ENCODE data around the gene PRELID2.
A peak's percentile ranks its signal among the peaks of the same experiment; 100 is the strongest.
"Not testable (repeated sequence)": the region's sequence is repeated elsewhere in the genome, so short reads cannot be mapped to it uniquely, and the experiment has no call there.

Gene PRELID2

GRCh38 chr5:145855763-145856267 lies 20.7 kb upstream of the PRELID2 start:
- Histone ChIP-seq H3K36me3 (ENCODE audit: insufficient read depth, low read depth, low read length) (no peaks in the 10 kb centered on the region), H3K27ac (ENCODE audit: low read length) (no peak overlapping the region), H3K4me3 (ENCODE audit: low read length) (peak overlapping the region; percentile 67), H3K9me3 (ENCODE audit: insufficient read depth, low read depth, low read length) (no peaks in the 10 kb centered on the region), H3K27me3 (ENCODE audit: insufficient read depth, low read length) (no peaks in the 10 kb centered on the region), H3K4me1 (ENCODE audit: insufficient read depth, low read length) (peaks cover 10% of the 10 kb centered on the region; the same call in 1 of the 2 replicates), H3K9ac (ENCODE audit: low read depth, low read length) (peak overlapping the region; percentile 67; the same call in 1 of the 2 replicates)

DNA sequence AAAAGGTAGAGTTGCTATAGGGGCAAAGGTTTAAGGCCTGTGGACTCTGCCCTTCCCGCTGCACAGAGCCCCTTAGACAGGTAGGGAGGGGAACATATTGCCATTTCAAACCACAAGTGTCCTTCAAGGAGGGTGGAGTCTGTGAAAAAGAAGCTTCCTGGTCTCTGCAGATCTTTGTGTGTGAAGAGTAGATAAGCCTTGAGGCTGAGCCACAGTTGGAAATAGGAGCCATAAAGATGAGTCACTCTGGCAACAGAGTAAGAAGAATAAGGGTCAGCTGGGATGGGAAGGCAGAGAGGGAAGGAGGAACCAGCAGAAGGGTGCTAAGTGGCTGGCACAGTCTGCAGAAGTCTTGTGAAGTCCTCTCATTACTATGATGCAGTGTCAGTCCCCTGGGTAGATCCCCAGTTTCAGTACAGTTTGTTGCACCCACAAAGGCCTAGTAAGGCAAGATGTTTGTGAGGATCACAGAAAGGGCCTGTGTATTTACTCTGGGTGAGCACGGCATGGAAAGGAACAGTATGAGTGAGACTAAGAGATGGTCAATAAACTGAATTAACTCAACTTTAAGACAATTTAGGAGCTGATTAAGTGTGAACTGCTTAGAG lies 19.6 kb upstream of the PRELID2 start:
- H3K4me1 ChIP-seq (ENCODE audit: insufficient read depth, low read length) = peaks cover 10% of the 10 kb centered on the region; the same call in 1 of the 2 replicates
- H3K36me3 ChIP-seq (ENCODE audit: insufficient read depth, low read depth, low read length) = no peaks in the 10 kb centered on the region
- no peaks in the 10 kb centered on the region for H3K9me3 ChIP-seq (ENCODE audit: insufficient read depth, low read depth, low read length)
- H3K9ac ChIP-seq (ENCODE audit: low read depth, low read length) = no peak overlapping the region
- no peak overlapping the region for H3K4me3 ChIP-seq (ENCODE audit: low read length)
- no peaks in the 10 kb centered on the region for H3K27me3 ChIP-seq (ENCODE audit: insufficient read depth, low read length)
- no peak overlapping the region for H3K27ac ChIP-seq (ENCODE audit: low read length)

GRCh38 chr5:145853781-145854376 lies 18.7 kb upstream of the PRELID2 start:
- H3K4me3 ChIP-seq (ENCODE audit: low read length) = no peak overlapping the region
- no peaks in the 10 kb centered on the region for H3K36me3 ChIP-seq (ENCODE audit: insufficient read depth, low read depth, low read length)
- H3K9me3 ChIP-seq (ENCODE audit: insufficient read depth, low read depth, low read length) = no peaks in the 10 kb centered on the region
- no peaks in the 10 kb centered on the region for H3K27me3 ChIP-seq (ENCODE audit: insufficient read depth, low read length)
- peaks cover 10% of the 10 kb centered on the region; the same call in 1 of the 2 replicates for H3K4me1 ChIP-seq (ENCODE audit: insufficient read depth, low read length)
- no peak overlapping the region for H3K27ac ChIP-seq (ENCODE audit: low read length)
- H3K9ac ChIP-seq (ENCODE audit: low read depth, low read length) = no peak overlapping the region

DNA sequence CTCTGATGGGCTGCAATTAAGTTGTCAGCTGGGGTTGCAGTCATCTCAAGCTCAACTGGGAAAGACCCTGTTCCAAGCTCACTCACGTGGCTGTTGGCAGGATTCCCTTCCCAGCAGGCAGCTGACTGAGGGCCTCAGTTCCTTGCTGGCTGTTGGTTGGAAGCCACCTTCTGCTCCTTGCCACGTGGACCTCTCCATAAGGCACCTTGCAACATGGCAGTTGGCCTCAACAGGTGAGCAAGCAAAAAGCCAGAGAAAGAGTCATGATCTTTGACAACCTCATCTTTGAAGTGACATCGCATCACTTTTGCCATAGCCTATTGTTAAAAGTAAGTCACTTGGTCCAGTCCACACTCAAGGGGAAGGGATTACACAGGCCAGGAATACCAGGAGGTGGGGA lies 17.8 kb upstream of the PRELID2 start:
- Histone ChIP-seq H3K9me3 (ENCODE audit: insufficient read depth, low read depth, low read length) (no peaks in the 10 kb centered on the region), H3K27me3 (ENCODE audit: insufficient read depth, low read length) (no peaks in the 10 kb centered on the region), H3K4me3 (ENCODE audit: low read length) (no peak overlapping the region), H3K36me3 (ENCODE audit: insufficient read depth, low read depth, low read length) (no peaks in the 10 kb centered on the region), H3K9ac (ENCODE audit: low read depth, low read length) (no peak overlapping the region), H3K4me1 (ENCODE audit: insufficient read depth, low read length) (peaks cover 10% of the 10 kb centered on the region; the same call in 1 of the 2 replicates), H3K27ac (ENCODE audit: low read length) (no peak overlapping the region)

DNA sequence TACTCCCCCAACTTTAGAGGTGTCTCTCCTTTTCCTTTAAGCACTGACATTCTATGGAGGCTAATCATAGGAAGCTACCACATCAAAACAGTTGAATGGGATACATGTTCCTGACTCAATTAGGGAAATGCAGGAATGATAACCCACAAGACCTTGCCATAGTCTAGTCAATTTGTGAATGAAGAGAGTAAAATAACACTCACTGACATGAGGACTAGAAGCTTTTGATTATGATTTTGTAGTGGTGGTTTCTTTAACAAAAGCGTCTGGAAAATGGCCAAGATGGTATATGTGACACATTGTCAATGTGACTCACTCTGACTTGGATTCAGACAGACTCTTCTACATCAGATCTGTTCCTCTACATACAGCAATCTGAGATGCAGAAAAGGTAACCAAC lies 13.7 kb upstream of the PRELID2 start:
- H3K4me1 ChIP-seq (ENCODE audit: insufficient read depth, low read length) = no peaks in the 10 kb centered on the region
- H3K9me3 ChIP-seq (ENCODE audit: insufficient read depth, low read depth, low read length) = no peaks in the 10 kb centered on the region
- H3K36me3 ChIP-seq (ENCODE audit: insufficient read depth, low read depth, low read length) = no peaks in the 10 kb centered on the region
- H3K27ac ChIP-seq (ENCODE audit: low read length) = no peak overlapping the region
- H3K4me3 ChIP-seq (ENCODE audit: low read length) = no peak overlapping the region
- no peaks in the 10 kb centered on the region for H3K27me3 ChIP-seq (ENCODE audit: insufficient read depth, low read length)
- no peak overlapping the region for H3K9ac ChIP-seq (ENCODE audit: low read depth, low read length)

GRCh38 chr5:145847499-145848497 lies 12.7 kb upstream of the PRELID2 start:
- no peak overlapping the region for H3K4me3 ChIP-seq (ENCODE audit: low read length)
- no peaks in the 10 kb centered on the region for H3K9me3 ChIP-seq (ENCODE audit: insufficient read depth, low read depth, low read length)
- no peaks in the 10 kb centered on the region for H3K36me3 ChIP-seq (ENCODE audit: insufficient read depth, low read depth, low read length)
- H3K27ac ChIP-seq (ENCODE audit: low read length) = no peak overlapping the region
- no peaks in the 10 kb centered on the region for H3K27me3 ChIP-seq (ENCODE audit: insufficient read depth, low read length)
- H3K4me1 ChIP-seq (ENCODE audit: insufficient read depth, low read length) = no peaks in the 10 kb centered on the region
- H3K9ac ChIP-seq (ENCODE audit: low read depth, low read length) = no peak overlapping the region

- no peak overlapping the region for H3K27ac ChIP-seq (ENCODE audit: low read length)
- H3K9me3 ChIP-seq (ENCODE audit: insufficient read depth, low read depth, low read length) = no peaks in the 10 kb centered on the region
- H3K4me1 ChIP-seq (ENCODE audit: insufficient read depth, low read length) = no peaks in the 10 kb centered on the region
- H3K4me3 ChIP-seq (ENCODE audit: low read length) = no peak overlapping the region
- no peaks in the 10 kb centered on the region for H3K36me3 ChIP-seq (ENCODE audit: insufficient read depth, low read depth, low read length)
- no peaks in the 10 kb centered on the region for H3K27me3 ChIP-seq (ENCODE audit: insufficient read depth, low read length)
- no peak overlapping the region for H3K9ac ChIP-seq (ENCODE audit: low read depth, low read length)
Observed at GRCh38 chr5:145846081-145846480, 10.9 kb upstream of the PRELID2 start.

DNA sequence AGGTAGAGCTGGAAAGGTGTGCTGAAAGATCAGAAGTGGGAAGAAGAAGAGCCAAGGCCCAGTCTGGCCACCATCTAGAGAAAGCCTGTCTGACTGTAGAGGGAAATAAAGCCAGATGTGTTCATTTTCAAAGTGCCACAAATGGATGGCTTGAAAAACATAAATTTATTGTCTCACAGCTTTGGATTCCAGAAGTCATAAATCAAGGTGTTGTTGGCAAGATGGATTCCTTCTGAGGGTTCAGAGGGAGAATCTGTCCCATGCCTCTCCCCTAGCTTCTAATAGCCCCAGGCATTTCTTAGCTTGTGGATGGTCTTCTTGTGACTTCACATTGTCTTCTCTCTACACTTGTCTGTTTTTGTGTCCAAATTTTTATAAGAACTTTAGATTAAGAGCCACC lies 6.2 kb upstream of the PRELID2 start:
- H3K27me3 ChIP-seq (ENCODE audit: insufficient read depth, low read length) = peaks cover 4% of the 10 kb centered on the region
- no peak overlapping the region for H3K9ac ChIP-seq (ENCODE audit: low read depth, low read length)
- no peaks in the 10 kb centered on the region for H3K9me3 ChIP-seq (ENCODE audit: insufficient read depth, low read depth, low read length)
- H3K36me3 ChIP-seq (ENCODE audit: insufficient read depth, low read depth, low read length) = no peaks in the 10 kb centered on the region
- H3K4me1 ChIP-seq (ENCODE audit: insufficient read depth, low read length) = no peaks in the 10 kb centered on the region
- no peak overlapping the region for H3K4me3 ChIP-seq (ENCODE audit: low read length)
- no peak overlapping the region for H3K27ac ChIP-seq (ENCODE audit: low read length)

GRCh38 chr5:145840458-145841132 lies 5.5 kb upstream of the PRELID2 start:
- Histone ChIP-seq H3K4me3 (ENCODE audit: low read length) (no peak overlapping the region), H3K9ac (ENCODE audit: low read depth, low read length) (no peak overlapping the region), H3K9me3 (ENCODE audit: insufficient read depth, low read depth, low read length) (no peaks in the 10 kb centered on the region), H3K36me3 (ENCODE audit: insufficient read depth, low read depth, low read length) (no peaks in the 10 kb centered on the region), H3K27ac (ENCODE audit: low read length) (no peak overlapping the region), H3K27me3 (ENCODE audit: insufficient read depth, low read length) (peaks cover 11% of the 10 kb centered on the region), H3K4me1 (ENCODE audit: insufficient read depth, low read length) (no peaks in the 10 kb centered on the region)

- Histone ChIP-seq H3K4me1 (ENCODE audit: insufficient read depth, low read length) (no peaks in the 10 kb centered on the region), H3K9me3 (ENCODE audit: insufficient read depth, low read depth, low read length) (no peaks in the 10 kb centered on the region), H3K27ac (ENCODE audit: low read length) (no peak overlapping the region), H3K4me3 (ENCODE audit: low read length) (no peak overlapping the region), H3K36me3 (ENCODE audit: insufficient read depth, low read depth, low read length) (no peaks in the 10 kb centered on the region), H3K9ac (ENCODE audit: low read depth, low read length) (no peak overlapping the region), H3K27me3 (ENCODE audit: insufficient read depth, low read length) (peaks cover 34% of the 10 kb centered on the region)
Observed at GRCh38 chr5:145838276-145838675, 3.1 kb upstream of the PRELID2 start.

GRCh38 chr5:145836241-145836640 lies 1.1 kb upstream of the PRELID2 start:
- H3K4me3 ChIP-seq (ENCODE audit: low read length) = not testable (repeated sequence)

More at GRCh38 chr5:145836241-145836640, 1.1 kb upstream of the PRELID2 start:
- not testable (repeated sequence) for H3K36me3 ChIP-seq (ENCODE audit: insufficient read depth, low read depth, low read length); H3K9ac ChIP-seq (ENCODE audit: low read depth, low read length); H3K9me3 ChIP-seq (ENCODE audit: insufficient read depth, low read depth, low read length); H3K4me1 ChIP-seq (ENCODE audit: insufficient read depth, low read length); H3K27ac ChIP-seq (ENCODE audit: low read length)
- H3K27me3 ChIP-seq (ENCODE audit: insufficient read depth, low read length) = peaks cover 35% of the 10 kb centered on the region
